Osteocyte (in vitro differentiated cells): ENCODE measurements around the gene SPRR1B. TPM values are rescaled to one million over a fixed set of nuclear protein-coding genes. Genes with fewer than 3 reads are reported as not detected.
"Not testable (repeated sequence)": the region's sequence is repeated elsewhere in the genome, so short reads cannot be mapped to it uniquely, and the experiment has no call there.

Experiments used
- DNase-seq: peaks from one replicate; pipeline ENCODE4 v3.0.0; 2021; ENCODE audit warnings: mixed read lengths; ENCODE audit not compliant: unreplicated experiment; ENCODE audit errors: extremely low spot score
- H3K27ac Mint-ChIP-seq: one replicate; pipeline ENCODE4 v1.8.0; 2021; ENCODE audit warnings: mild to moderate bottlenecking, mixed read lengths; ENCODE audit not compliant: unreplicated experiment
- H3K27me3 Mint-ChIP-seq: one replicate; pipeline ENCODE4 v1.8.0; 2021; ENCODE audit warnings: mixed read lengths; ENCODE audit not compliant: unreplicated experiment
- H3K36me3 Mint-ChIP-seq: one replicate; pipeline ENCODE4 v1.8.0; 2021; ENCODE audit warnings: mixed read lengths; ENCODE audit not compliant: unreplicated experiment
- H3K4me1 Mint-ChIP-seq: one replicate; pipeline ENCODE4 v1.8.0; 2021; ENCODE audit warnings: mixed read lengths; ENCODE audit not compliant: unreplicated experiment
- H3K4me3 Mint-ChIP-seq: one replicate; pipeline ENCODE4 v1.8.0; 2021; ENCODE audit warnings: mild to moderate bottlenecking, moderate library complexity, mixed read lengths; ENCODE audit not compliant: unreplicated experiment
- H3K9me3 Mint-ChIP-seq: one replicate; pipeline ENCODE4 v1.8.0; 2021; ENCODE audit warnings: mixed read lengths; ENCODE audit not compliant: unreplicated experiment
- CTCF ChIP-seq: fragments of 200-600 bp; sonication (generic); IDR thresholded peaks from 2 replicates; pipeline ENCODE4 v1.5.0; 2021; ENCODE audit warnings: antibody characterized with exemption, mild to moderate bottlenecking, moderate library complexity
- total RNA-seq: library from RNA; stranded (reverse); gene quantifications from 2 replicates; pipeline ENCODE4 v1.2.1, GENCODE V29; 2021

The SPRR1B gene
- total RNA-seq, 1 donor from 2014 or later, result not detected

GRCh38 chr1:153035211-153035610 is 4.2 kb downstream of the SPRR1B start:
- no peaks in the 10 kb centered on the region for H3K27me3 Mint-ChIP-seq
- H3K27ac Mint-ChIP-seq, result no peak overlapping the region
- H3K9me3 Mint-ChIP-seq, result no peaks in the 10 kb centered on the region
- H3K36me3 Mint-ChIP-seq, result no peaks in the 10 kb centered on the region
- H3K4me1 Mint-ChIP-seq, result no peaks in the 10 kb centered on the region
- no peak overlapping the region for H3K4me3 Mint-ChIP-seq
- TF ChIP-seq CTCF, result no peak
- no peak for DNase-seq

GRCh38 chr1:153040950-153041631 is 10.1 kb downstream of the SPRR1B start, which contains the start of gene SPRR2D:
Gene SPRR2D, minus strand, starts transcription at chr1:153041120. Its CDS starts 774 bp downstream, at chr1:153040346.
- no peak for DNase-seq
- H3K27me3 Mint-ChIP-seq, result no peaks in the 10 kb centered on the region
- H3K4me1 Mint-ChIP-seq, result no peaks in the 10 kb centered on the region
- no peak within 1 kb of the TSS for H3K4me3 Mint-ChIP-seq
- H3K36me3 Mint-ChIP-seq, result no peaks in the 10 kb centered on the region
- no peak within 1 kb of the TSS for H3K27ac Mint-ChIP-seq
- no peaks in the 10 kb centered on the region for H3K9me3 Mint-ChIP-seq
- TF ChIP-seq CTCF, result no peak

GRCh38 chr1:153049211-153049610 is 18.2 kb downstream of the SPRR1B start:
- Mint-ChIP-seq H3K9me3 (no peaks in the 10 kb centered on the region), H3K4me3 (no peak overlapping the region), H3K27me3 (no peaks in the 10 kb centered on the region), H3K36me3 (no peaks in the 10 kb centered on the region), H3K27ac (no peak overlapping the region), H3K4me1 (no peaks in the 10 kb centered on the region)
- DNase-seq, result no peak
- TF ChIP-seq CTCF, result no peak

- not testable (repeated sequence) for H3K9me3 Mint-ChIP-seq, H3K27me3 Mint-ChIP-seq, H3K27ac Mint-ChIP-seq, DNase-seq, H3K4me3 Mint-ChIP-seq, H3K4me1 Mint-ChIP-seq, H3K36me3 Mint-ChIP-seq
Measured at GRCh38 chr1:153056111-153056510, 25.1 kb downstream of the SPRR1B start.

GRCh38 chr1:153057375-153057774 is 26.4 kb downstream of the SPRR1B start, which contains the start of gene SPRR2A:
Gene SPRR2A, minus strand, starts transcription at chr1:153057512. Its CDS starts 777 bp downstream, at chr1:153056735.
- DNase-seq, result no peak
- H3K27me3 Mint-ChIP-seq, result no peaks in the 10 kb centered on the region
- H3K36me3 Mint-ChIP-seq, result no peaks in the 10 kb centered on the region
- no peak within 1 kb of the TSS for H3K4me3 Mint-ChIP-seq
- no peaks in the 10 kb centered on the region for H3K4me1 Mint-ChIP-seq
- no peaks in the 10 kb centered on the region for H3K9me3 Mint-ChIP-seq
- TF ChIP-seq CTCF, result no peak
- no peak within 1 kb of the TSS for H3K27ac Mint-ChIP-seq
